H9 (cell line): Measurements from ENCODE around the gene RPL12. TPM values are rescaled to one million over a fixed set of nuclear protein-coding genes. Genes with fewer than 3 reads are reported as not detected.

Experiments
- DNase-seq: peaks from one replicate; pipeline ENCODE4 v3.0.0-alpha.2; 2017
- H2AFZ ChIP-seq: one replicate; pipeline ENCODE4 v1.6.1; 2013; ENCODE audit warnings: mild to moderate bottlenecking, low read length, control low read depth, moderate library complexity
- H2AK5ac ChIP-seq: 2 replicates; pipeline ENCODE4 v1.6.1; 2013; ENCODE audit warnings: low read length, control low read depth, mixed read lengths; ENCODE audit not compliant: insufficient read length
- H2BK120ac ChIP-seq: one replicate; pipeline ENCODE4 v1.6.1; 2013; ENCODE audit warnings: low read depth, mild to moderate bottlenecking, low read length, control low read depth, inconsistent platforms; ENCODE audit not compliant: poor library complexity, severe bottlenecking
- H2BK12ac ChIP-seq: 2 replicates; pipeline ENCODE4 v1.6.1; 2013; ENCODE audit warnings: low read length, control low read depth, mixed read lengths, low read depth; ENCODE audit not compliant: insufficient read length
- H2BK15ac ChIP-seq: 2 replicates; pipeline ENCODE4 v1.6.1; 2013; ENCODE audit warnings: low read depth, low read length, control low read depth
- H2BK20ac ChIP-seq: one replicate; pipeline ENCODE4 v1.6.1; 2013; ENCODE audit warnings: low read depth, mild to moderate bottlenecking, low read length, control low read depth, inconsistent platforms; ENCODE audit not compliant: poor library complexity, severe bottlenecking
- H2BK5ac ChIP-seq: 2 replicates; pipeline ENCODE4 v1.6.1; 2013; ENCODE audit warnings: low read length, control low read depth, mixed read lengths; ENCODE audit not compliant: insufficient read length
- H3K14ac ChIP-seq: 2 replicates; pipeline ENCODE4 v1.6.1; 2013; ENCODE audit warnings: low read length, control low read depth; ENCODE audit not compliant: insufficient read depth
- H3K18ac ChIP-seq: 2 replicates; pipeline ENCODE4 v1.6.1; 2013; ENCODE audit warnings: low read depth, mild to moderate bottlenecking, mixed read lengths, low read length, control low read depth; ENCODE audit not compliant: insufficient read length
- H3K23ac ChIP-seq: 2 replicates; pipeline ENCODE4 v1.6.1; 2013; ENCODE audit warnings: low read length, control low read depth, mixed read lengths, low read depth; ENCODE audit not compliant: insufficient read length
- H3K23me2 ChIP-seq: 2 replicates; pipeline ENCODE4 v1.6.1; 2013; ENCODE audit warnings: low read depth, mild to moderate bottlenecking, mixed read lengths, low read length, control low read depth; ENCODE audit not compliant: insufficient read length, poor library complexity, severe bottlenecking
- H3K27ac ChIP-seq: 2 replicates; pipeline ENCODE4 v1.5.1; 2013; ENCODE audit warnings: low read length, control low read depth, mixed read lengths, low read depth; ENCODE audit not compliant: insufficient read length
- H3K27me3 ChIP-seq: 2 replicates; pipeline ENCODE4 v1.6.1; 2013; ENCODE audit warnings: low read length, control low read depth, inconsistent platforms; ENCODE audit not compliant: insufficient read depth
- H3K4ac ChIP-seq: 2 replicates; pipeline ENCODE4 v1.6.1; 2013; ENCODE audit warnings: low read depth, mild to moderate bottlenecking, control low read depth, inconsistent platforms, low read length, moderate library complexity
- H3K4me1 ChIP-seq: 2 replicates; pipeline ENCODE4 v1.6.1; 2013; ENCODE audit warnings: low read length, control low read depth, inconsistent platforms; ENCODE audit not compliant: insufficient read depth
- H3K4me2 ChIP-seq: 2 replicates; pipeline ENCODE4 v1.6.1; 2013; ENCODE audit warnings: low read length, control low read depth, mixed read lengths; ENCODE audit not compliant: insufficient read length, insufficient read depth
- H3K56ac ChIP-seq: 2 replicates; pipeline ENCODE4 v1.6.1; 2013; ENCODE audit warnings: low read depth, mild to moderate bottlenecking, mixed read lengths, low read length, control low read depth; ENCODE audit not compliant: insufficient read length
- H3K79me1 ChIP-seq: 2 replicates; pipeline ENCODE4 v1.6.1; 2013; ENCODE audit warnings: low read depth, mild to moderate bottlenecking, moderate library complexity, low read length, control low read depth, inconsistent platforms; ENCODE audit not compliant: insufficient read depth, poor library complexity, severe bottlenecking
- H3K79me2 ChIP-seq: 2 replicates; pipeline ENCODE4 v1.6.1; 2013; ENCODE audit warnings: low read length, control low read depth, inconsistent platforms; ENCODE audit not compliant: insufficient read depth
- H3K9ac ChIP-seq: 2 replicates; pipeline ENCODE4 v1.6.1; 2013; ENCODE audit warnings: low read length, control low read depth, mixed read lengths; ENCODE audit not compliant: insufficient read length; ENCODE audit errors: extremely low read depth
- H3K9me3 ChIP-seq: one replicate; pipeline ENCODE4 v1.6.1; 2013; ENCODE audit warnings: low read depth, low read length, inconsistent platforms; ENCODE audit not compliant: control insufficient read depth
- H3T11ph ChIP-seq: one replicate; pipeline ENCODE4 v1.6.1; 2013; ENCODE audit warnings: mild to moderate bottlenecking, low read length, control low read depth, inconsistent platforms
- H4K20me1 ChIP-seq: one replicate; pipeline ENCODE4 v1.6.1; 2013; ENCODE audit not compliant: control insufficient read depth, insufficient read length, insufficient read depth
- H4K5ac ChIP-seq: 2 replicates; pipeline ENCODE4 v1.6.1; 2013; ENCODE audit warnings: low read depth, mild to moderate bottlenecking, mixed read lengths, low read length, control low read depth; ENCODE audit not compliant: insufficient read length
- H4K8ac ChIP-seq: replicated peaks from 2 replicates; pipeline ENCODE4 v1.6.1; 2013; ENCODE audit warnings: low read length, control low read depth, mixed read lengths, low read depth; ENCODE audit not compliant: insufficient read length
- H4K91ac ChIP-seq: 2 replicates; pipeline ENCODE4 v1.6.1; 2013; ENCODE audit warnings: low read depth, mild to moderate bottlenecking, moderate library complexity, mixed read lengths, low read length, control low read depth; ENCODE audit not compliant: insufficient read length
- H3K27ac Mint-ChIP-seq, 3 experiments: 2 replicates in 2 of 3; 3 replicates in 1 of 3; pipeline ENCODE4 v1.8.0; 2020 to 2021; ENCODE audit warnings: mixed read lengths in 3 of 3, mild to moderate bottlenecking in 1 of 3, moderate library complexity in 1 of 3
- H3K27me3 Mint-ChIP-seq: 2 replicates; pipeline ENCODE4 v1.8.0; 2021; ENCODE audit warnings: low read depth, mild to moderate bottlenecking, moderate library complexity, mixed read lengths
- H3K36me3 Mint-ChIP-seq, 3 experiments: 2 replicates in 2 of 3; 3 replicates in 1 of 3; pipeline ENCODE4 v1.8.0; 2020 to 2021; ENCODE audit warnings: low read depth in 3 of 3, mixed read lengths in 3 of 3; ENCODE audit not compliant: insufficient read depth in 1 of 3
- H3K4me1 Mint-ChIP-seq, 2 experiments: 2 replicates each; pipeline ENCODE4 v1.8.0; 2020; ENCODE audit warnings: mixed read lengths in 2 of 2
- H3K4me3 Mint-ChIP-seq, 2 experiments: 2 replicates in 1 of 2; 3 replicates in 1 of 2; pipeline ENCODE4 v1.8.0; 2020 to 2021; ENCODE audit warnings: mild to moderate bottlenecking in 2 of 2, mixed read lengths in 2 of 2, moderate library complexity in 1 of 2
- H3K9me3 Mint-ChIP-seq, 2 experiments: 2 replicates in 1 of 2; 3 replicates in 1 of 2; pipeline ENCODE4 v1.8.0; 2020; ENCODE audit warnings: mild to moderate bottlenecking in 2 of 2, mixed read lengths in 2 of 2, moderate library complexity in 1 of 2
- WGBS: extraction: QIAGEN DNeasy Blood & Tissue Kit; methylation state at CpG from one replicate; pipeline ENCODE4 v1.1.7; 2013; ENCODE audit warnings: missing lambda C conversion rate, low lambda C conversion rate, mixed read lengths; ENCODE audit not compliant: insufficient read length; ENCODE audit errors: extremely low coverage; 5-methylcytosine and 5-hydroxymethylcytosine counted together
- total RNA-seq: library from RNA; stranded (reverse); gene quantifications from 2 replicates; pipeline ENCODE4 v1.2.1, GENCODE V29; 2021
- TF ChIP-seq, protein P1 (sequence below): fragments of 200-600 bp; sonication (generic); conservative IDR thresholded peaks from 3 replicates; pipeline ENCODE4 v1.8.0; 2021; ENCODE audit warnings: antibody characterized with exemption, mild to moderate bottlenecking

The RPL12 gene
- total RNA-seq, 1 experiment from 2014 or later: 1,710 TPM

DNA sequence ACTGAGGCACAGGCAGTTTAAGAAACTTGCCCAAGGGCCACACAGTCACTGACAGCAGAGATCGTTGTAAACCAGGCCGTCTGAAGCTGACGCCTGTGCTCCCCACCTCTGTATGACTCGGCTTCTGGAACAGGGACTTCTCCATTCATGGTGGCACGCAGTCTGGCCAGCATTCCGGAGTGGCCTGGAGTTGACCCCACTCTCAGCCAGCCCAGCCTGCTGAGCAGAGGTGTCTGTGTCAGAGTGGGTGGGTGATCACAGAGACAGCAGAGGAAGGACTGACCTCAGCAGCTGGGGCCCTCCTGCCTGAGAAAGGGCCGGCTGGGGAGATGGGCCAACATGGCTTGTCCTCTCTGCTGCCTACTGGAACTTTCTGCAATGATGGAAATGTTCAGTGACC is 12.7 kb upstream of the RPL12 start:
- Histone ChIP-seq H2BK5ac (no peak overlapping the region), H2AK5ac (no peak overlapping the region), H3K4ac (no peak overlapping the region), H4K91ac (no peak overlapping the region), H3K9ac (no peak overlapping the region), H3K4me1 (no peaks in the 10 kb centered on the region), H2BK120ac (no peak overlapping the region), H3K27ac (no peak overlapping the region), H3K56ac (no peak overlapping the region), H3K18ac (no peak overlapping the region), H2BK20ac (no peak overlapping the region), H4K20me1 (no peaks in the 10 kb centered on the region), H3K23me2 (no peaks in the 10 kb centered on the region), H2BK15ac (no peak overlapping the region), H4K5ac (no peak overlapping the region), H4K8ac (no peak overlapping the region), H3K79me1 (no peaks in the 10 kb centered on the region), H2BK12ac (no peak overlapping the region), H3K4me2 (no peak overlapping the region), H3T11ph (no peak overlapping the region), H3K27me3 (no peaks in the 10 kb centered on the region), H3K79me2 (no peaks in the 10 kb centered on the region), H3K9me3 (no peaks in the 10 kb centered on the region), H2AFZ (no peak overlapping the region), H3K23ac (no peak overlapping the region), H3K14ac (no peak overlapping the region)
- Mint-ChIP-seq H3K9me3 (no peaks in the 10 kb centered on the region), H3K27ac (no peak overlapping the region), H3K4me3 (no peak overlapping the region), H3K4me1 (no peaks in the 10 kb centered on the region; a peak in 1 of 4 replicates), H3K36me3 (peaks cover 20 to 59% (median 33%) of the 10 kb centered on the region in 3 experiments; a peak in 6 of 7 replicates), H3K27me3 (no peaks in the 10 kb centered on the region)
- TF ChIP-seq, protein P1, sequence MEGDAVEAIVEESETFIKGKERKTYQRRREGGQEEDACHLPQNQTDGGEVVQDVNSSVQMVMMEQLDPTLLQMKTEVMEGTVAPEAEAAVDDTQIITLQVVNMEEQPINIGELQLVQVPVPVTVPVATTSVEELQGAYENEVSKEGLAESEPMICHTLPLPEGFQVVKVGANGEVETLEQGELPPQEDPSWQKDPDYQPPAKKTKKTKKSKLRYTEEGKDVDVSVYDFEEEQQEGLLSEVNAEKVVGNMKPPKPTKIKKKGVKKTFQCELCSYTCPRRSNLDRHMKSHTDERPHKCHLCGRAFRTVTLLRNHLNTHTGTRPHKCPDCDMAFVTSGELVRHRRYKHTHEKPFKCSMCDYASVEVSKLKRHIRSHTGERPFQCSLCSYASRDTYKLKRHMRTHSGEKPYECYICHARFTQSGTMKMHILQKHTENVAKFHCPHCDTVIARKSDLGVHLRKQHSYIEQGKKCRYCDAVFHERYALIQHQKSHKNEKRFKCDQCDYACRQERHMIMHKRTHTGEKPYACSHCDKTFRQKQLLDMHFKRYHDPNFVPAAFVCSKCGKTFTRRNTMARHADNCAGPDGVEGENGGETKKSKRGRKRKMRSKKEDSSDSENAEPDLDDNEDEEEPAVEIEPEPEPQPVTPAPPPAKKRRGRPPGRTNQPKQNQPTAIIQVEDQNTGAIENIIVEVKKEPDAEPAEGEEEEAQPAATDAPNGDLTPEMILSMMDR: no peak
- DNase-seq: no peak
- WGBS: no CpG with 5 or more reads among the region's 7 CpGs
